ENCODE results near the gene FAM131B.

GRCh38 chr7:143390773-143391317 is 28.3 kb upstream of the FAM131B start:
- TF ChIP-seq, protein P1, sequence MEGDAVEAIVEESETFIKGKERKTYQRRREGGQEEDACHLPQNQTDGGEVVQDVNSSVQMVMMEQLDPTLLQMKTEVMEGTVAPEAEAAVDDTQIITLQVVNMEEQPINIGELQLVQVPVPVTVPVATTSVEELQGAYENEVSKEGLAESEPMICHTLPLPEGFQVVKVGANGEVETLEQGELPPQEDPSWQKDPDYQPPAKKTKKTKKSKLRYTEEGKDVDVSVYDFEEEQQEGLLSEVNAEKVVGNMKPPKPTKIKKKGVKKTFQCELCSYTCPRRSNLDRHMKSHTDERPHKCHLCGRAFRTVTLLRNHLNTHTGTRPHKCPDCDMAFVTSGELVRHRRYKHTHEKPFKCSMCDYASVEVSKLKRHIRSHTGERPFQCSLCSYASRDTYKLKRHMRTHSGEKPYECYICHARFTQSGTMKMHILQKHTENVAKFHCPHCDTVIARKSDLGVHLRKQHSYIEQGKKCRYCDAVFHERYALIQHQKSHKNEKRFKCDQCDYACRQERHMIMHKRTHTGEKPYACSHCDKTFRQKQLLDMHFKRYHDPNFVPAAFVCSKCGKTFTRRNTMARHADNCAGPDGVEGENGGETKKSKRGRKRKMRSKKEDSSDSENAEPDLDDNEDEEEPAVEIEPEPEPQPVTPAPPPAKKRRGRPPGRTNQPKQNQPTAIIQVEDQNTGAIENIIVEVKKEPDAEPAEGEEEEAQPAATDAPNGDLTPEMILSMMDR (IDR thresholded peaks at IDR 0.05) = no peak
- TF ChIP-seq POLR2A (IDR thresholded peaks at IDR 0.05) = no peak

Measured in thyroid gland (tissue), 4 donors.